AG10803 (cell line): ENCODE data around the gene MAPK9.
"Not testable (repeated sequence)": the region's sequence is repeated elsewhere in the genome, so short reads cannot be mapped to it uniquely, and the experiment has no call there.

Experiments used
- DNase-seq: peaks from one replicate; pipeline ENCODE4 v3.0.0; 2010; ENCODE audit warnings: low read depth
- H3K4me3 ChIP-seq: 2 replicates; pipeline ENCODE4 v1.5.1; 2011; ENCODE audit warnings: mild to moderate bottlenecking, low read length, control low read depth
- TF ChIP-seq, protein P1 (sequence below): conservative IDR thresholded peaks from 2 replicates; pipeline ENCODE4 v1.5.1; 2011; ENCODE audit warnings: mild to moderate bottlenecking, low read length, control low read depth, inconsistent platforms

The MAPK9 gene

GRCh38 chr5:180303226-180304015 lies 11.5 kb upstream of the MAPK9 start:
- TF ChIP-seq, protein P1, sequence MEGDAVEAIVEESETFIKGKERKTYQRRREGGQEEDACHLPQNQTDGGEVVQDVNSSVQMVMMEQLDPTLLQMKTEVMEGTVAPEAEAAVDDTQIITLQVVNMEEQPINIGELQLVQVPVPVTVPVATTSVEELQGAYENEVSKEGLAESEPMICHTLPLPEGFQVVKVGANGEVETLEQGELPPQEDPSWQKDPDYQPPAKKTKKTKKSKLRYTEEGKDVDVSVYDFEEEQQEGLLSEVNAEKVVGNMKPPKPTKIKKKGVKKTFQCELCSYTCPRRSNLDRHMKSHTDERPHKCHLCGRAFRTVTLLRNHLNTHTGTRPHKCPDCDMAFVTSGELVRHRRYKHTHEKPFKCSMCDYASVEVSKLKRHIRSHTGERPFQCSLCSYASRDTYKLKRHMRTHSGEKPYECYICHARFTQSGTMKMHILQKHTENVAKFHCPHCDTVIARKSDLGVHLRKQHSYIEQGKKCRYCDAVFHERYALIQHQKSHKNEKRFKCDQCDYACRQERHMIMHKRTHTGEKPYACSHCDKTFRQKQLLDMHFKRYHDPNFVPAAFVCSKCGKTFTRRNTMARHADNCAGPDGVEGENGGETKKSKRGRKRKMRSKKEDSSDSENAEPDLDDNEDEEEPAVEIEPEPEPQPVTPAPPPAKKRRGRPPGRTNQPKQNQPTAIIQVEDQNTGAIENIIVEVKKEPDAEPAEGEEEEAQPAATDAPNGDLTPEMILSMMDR, result no peak
- DNase-seq, result no peak
- no peak overlapping the region for H3K4me3 ChIP-seq

DNA sequence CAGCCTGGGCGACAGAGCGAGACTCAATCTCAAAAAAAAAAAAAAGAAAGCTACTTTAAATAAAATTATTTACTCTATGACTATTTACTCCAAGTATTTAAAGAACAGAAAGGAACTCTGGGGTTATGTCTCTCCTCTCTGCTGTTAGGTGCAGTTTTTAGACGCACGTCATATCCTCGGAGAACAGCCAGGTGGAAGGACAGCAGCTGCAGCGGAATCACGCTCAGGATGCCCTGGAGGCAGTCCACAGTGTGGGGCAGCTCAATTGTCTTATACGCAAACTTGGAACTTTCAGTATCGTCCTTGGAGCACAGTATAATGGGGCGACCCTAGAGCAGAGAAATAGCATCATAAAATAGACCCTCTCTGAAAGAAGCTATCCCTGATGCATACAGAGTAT lies 10.4 kb upstream of the MAPK9 start:
- no peak for DNase-seq
- TF ChIP-seq, protein P1, result no peak
- H3K4me3 ChIP-seq, result no peak overlapping the region

GRCh38 chr5:180301253-180301652 lies 9.4 kb upstream of the MAPK9 start:
- H3K4me3 ChIP-seq, result no peak overlapping the region
- DNase-seq, result no peak
- TF ChIP-seq, protein P1, result no peak

- H3K4me3 ChIP-seq, result no peak overlapping the region
- TF ChIP-seq, protein P1, result no peak
- no peak for DNase-seq
These were observed 7.6 kb upstream of the MAPK9 start for GRCh38 chr5:180299526-180299925.

DNA sequence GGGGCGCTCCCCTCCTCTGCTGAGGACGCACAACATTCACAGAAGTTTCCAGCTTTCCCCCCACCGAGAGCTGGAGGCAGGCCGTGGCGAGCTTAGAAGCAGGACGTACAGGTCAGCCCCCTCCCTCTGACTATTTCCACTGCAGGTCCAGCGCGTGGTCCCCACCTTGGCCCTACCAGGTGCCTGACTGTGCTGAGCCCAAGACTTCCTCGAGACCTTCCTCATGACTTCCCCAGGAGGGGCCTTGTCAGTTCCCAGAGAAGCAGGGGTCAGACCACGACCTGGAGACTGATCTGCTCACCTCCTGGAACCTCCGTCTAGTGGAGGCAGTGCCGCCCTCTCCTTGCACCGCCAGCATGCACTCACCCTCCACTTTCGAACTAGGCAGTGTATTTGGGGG lies 7.1 kb upstream of the MAPK9 start:
- not testable (repeated sequence) for H3K4me3 ChIP-seq, DNase-seq

GRCh38 chr5:180297587-180298282 lies 5.9 kb upstream of the MAPK9 start:
- no peak overlapping the region for H3K4me3 ChIP-seq
- no peak for DNase-seq
- TF ChIP-seq, protein P1, result no peak

DNA sequence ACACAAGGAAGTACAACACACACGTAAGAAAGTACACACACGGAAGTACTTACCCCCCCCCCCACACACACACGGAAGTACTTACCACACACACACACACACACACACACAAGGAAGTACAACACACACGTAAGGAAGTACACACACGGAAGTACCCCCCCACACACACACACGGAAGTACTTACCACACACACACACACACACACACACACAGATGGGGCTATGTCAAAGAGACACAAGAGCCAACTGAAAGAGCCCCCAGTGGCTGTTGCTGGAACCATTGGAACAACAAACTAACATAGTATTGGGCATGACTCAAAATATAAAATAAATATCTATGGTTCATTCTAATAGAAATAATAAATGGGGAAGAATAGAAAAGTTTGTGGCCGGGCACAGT lies 4.9 kb upstream of the MAPK9 start:
- TF ChIP-seq, protein P1, result 0 out of 2 replicates have a peak, but pooled peaks have one; percentile 8
- H3K4me3 ChIP-seq, result no peak overlapping the region
- peak; percentile 18 for DNase-seq
